GM19193 (cell line): Measurements from ENCODE around the gene TSPAN6.

Experiments used
- POLR2A ChIP-seq: IDR thresholded peaks from 4 replicates; pipeline ENCODE4 v1.6.1; 2011; ENCODE audit not compliant: insufficient read depth, insufficient read length; ENCODE audit errors: extremely low read depth

The TSPAN6 gene, protein sequence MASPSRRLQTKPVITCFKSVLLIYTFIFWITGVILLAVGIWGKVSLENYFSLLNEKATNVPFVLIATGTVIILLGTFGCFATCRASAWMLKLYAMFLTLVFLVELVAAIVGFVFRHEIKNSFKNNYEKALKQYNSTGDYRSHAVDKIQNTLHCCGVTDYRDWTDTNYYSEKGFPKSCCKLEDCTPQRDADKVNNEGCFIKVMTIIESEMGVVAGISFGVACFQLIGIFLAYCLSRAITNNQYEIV

DNA sequence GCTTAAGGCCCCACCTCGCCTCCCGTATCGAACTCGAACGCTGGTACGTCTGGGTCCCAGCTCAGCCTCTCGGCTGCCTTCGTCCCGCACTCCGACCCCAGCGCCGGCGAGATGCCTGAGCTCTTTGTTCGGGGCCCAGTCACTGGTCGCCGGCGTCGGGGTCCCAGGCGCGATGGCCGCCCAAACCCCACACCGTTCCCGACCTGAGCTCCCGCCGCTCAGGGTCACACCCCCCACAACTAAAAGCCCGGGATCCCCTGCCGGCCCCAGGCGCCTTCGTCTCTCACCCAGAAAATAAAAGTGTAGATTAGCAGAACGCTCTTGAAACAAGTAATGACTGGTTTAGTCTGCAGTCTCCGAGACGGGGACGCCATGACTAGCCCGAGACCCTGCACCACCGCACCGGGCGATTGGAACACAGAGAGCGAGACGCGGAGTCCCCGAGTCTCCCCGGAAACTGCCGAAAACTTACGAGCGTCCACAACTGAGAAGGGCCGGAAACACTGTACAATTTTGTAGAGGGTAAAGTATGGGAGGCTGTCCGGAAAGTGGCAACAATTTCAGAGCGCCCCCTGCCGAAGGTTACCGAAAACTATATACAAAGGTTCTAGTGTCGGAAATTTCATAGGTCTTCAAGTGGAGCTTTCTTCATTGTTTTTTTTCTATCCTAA, at the start of gene TSPAN6:
Gene TSPAN6, minus strand, starts transcription at position 486 of the 671 bp plus-strand sequence. Its CDS starts 112 bp downstream, at position 374.
- no peak for TF ChIP-seq POLR2A

DNA sequence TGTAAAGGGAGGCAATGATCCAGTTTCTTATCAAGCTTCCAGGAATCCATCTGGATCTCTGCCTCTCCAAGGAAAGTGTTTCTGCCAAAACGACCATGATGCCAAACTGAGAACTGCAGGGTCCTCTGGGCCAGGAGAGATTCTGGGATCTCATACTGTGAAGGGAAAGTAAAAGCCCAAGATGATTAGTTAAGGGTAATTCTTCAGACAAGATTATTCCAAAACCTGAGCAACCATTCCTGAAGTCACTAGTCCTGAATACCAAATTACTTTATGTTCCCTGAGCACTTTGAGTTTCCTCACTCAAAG, 49.3 kb upstream of the TSPAN6 start:
- TF ChIP-seq POLR2A = no peak

DNA sequence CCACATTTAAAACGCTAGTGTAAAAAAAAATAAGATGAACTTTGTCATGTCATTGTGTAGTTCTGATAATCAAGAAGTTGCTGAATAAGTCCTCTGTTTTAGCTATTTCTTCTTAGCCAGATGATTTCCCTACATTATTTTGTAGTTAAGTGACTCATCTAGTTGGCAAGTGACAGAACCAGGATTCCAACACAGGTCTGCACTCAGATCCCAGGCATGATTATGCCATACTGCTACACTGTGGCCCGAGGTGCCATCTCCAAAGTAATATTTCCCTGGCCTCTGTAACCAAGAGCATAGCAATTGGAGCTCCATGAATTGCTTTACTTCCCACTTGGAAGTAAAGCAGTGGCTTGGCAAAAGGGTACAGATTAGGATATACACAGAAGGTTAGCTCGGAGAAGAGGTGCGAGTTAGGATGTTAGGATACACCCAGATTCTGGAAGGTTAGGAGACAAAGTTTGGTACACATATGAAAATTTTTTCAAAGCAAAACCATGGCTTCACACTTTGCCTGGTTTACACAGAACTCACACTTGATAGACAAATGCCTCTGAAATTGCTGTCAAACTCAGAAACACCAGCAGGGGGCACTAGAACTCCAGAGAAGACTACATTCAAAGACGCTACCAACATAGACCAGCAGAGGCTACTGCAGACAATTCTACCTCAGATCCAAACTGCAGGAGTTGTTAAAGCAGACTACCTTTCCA, 48.8 kb upstream of the TSPAN6 start:
- no peak for TF ChIP-seq POLR2A

DNA sequence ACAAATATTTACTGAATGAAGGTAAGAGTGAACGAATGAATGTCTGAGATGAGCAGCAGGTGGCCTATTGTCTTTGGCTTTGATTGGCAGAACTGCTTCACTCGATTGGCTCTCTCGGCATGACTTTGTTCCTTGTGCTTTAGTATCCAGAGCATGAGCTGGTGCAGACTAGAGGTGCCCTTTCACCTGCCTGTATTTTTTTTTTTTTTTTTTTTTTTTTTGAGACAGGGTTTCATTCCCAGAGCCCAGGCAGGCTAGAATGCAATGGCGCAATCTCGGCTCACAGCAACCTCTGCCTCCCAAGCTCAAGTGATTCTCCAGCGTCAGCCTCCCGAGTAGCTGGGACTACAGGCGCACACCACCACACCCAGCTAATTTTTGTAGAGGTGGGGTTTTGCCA, 46.3 kb upstream of the TSPAN6 start:
- TF ChIP-seq POLR2A = no peak

DNA sequence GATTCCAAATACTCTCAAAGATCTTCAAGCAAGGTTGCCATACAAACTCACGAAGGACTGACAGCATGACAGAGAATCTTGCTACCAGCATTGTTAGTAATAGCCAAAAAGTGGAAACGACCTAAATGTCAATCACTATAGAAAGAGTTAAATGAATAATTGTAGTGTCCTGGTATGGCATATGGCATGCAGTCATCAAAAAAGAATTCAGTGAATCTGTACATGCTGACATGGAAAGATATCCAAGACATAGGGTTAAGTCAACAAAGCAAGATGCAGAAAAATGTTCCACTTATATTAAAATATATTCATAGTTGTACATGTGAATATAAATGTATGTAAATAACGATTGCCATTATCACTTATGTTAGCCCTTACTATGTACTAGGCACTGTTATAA, 45.0 kb upstream of the TSPAN6 start:
- TF ChIP-seq POLR2A = no peak

DNA sequence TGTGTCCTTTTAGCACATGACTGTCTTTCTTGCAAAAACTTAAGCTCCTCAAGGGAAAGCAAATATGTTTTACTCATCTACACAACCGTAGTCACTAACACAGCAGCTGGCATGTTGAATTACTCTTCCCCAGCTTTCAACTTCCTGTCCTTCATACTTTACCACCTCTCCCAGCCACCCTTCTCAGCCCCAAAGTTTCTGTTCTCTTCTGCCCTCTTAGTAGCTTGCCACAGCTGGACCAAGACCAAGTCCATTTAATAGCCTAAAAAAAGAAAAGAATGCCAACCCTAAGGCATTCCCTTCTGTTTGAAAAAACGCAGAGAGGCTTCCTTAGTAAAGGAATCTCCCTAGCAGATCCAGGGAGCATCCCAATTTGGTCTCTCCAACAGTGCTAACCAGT, 44.1 kb upstream of the TSPAN6 start:
- TF ChIP-seq POLR2A = no peak

DNA sequence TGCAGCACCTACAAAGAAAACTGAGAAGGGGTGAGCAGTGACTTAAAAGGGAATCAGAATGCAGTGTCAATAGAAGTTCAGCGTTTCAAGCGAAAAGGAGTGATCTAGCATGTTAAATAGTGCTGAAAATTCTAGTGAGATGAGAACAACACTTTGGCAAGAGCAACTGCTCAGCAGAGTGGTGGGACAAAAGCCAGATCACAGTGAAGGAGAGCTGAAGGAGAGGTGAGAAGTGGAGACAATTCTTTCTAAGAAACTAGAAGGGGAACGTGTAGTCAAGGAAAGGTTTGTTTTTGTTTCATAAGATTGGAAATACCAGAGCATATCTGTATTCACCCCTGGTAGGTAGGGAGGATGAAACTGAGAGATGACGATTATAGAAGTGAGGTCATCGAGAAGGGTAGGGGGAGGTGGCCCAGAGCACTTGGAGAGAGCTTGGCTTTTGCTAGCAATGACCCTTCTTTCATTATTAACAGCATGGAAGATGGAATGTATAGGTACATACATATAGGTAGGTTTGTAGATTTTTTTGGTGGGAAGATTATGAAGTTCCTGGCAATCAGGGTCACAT, 41.1 kb upstream of the TSPAN6 start:
- TF ChIP-seq POLR2A = no peak

DNA sequence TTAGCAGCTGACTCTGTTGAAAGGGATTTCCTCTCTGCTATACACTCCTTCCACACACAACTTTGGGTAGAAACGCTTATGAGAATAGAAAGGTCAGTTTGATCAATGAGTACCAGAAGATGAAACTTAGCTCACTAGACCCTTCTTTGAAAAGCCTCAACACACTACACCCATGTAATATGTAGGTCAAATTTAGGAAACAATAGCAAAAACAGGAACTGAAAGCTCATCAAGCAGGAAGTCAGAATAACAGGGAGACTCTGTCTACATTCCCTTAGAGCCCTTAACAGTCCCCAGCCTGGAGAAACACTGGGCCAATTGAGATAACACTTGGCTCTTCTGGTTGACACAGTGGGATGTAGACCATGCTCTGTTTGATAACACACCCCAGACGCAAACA, 38.1 kb upstream of the TSPAN6 start:
- TF ChIP-seq POLR2A = no peak

DNA sequence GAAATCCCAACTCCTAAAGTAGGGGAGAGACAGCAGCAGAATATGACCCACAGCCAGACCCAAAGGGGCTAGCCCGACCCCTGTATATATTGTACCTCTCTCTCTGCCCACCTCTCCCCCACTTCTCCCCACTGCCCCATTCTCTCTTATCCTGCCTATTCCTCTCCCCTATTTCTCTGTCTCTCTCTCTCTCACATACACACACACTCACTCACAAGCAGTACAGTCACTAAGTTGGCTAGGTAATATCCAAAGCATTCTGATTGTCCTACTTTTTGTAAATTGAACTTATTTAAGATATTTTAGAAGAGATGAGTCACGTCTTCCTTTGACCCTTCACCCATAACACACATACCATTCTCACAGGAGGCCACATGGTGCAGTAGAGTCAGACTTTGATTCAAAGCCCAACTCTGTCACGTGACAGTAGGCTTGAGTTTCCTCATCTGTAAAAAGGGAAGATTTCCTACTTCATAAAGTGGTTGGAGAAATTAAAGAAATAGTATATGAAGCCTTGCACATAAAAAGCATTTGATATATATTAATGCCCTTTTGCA, 36.9 kb upstream of the TSPAN6 start:
- no peak for TF ChIP-seq POLR2A

DNA sequence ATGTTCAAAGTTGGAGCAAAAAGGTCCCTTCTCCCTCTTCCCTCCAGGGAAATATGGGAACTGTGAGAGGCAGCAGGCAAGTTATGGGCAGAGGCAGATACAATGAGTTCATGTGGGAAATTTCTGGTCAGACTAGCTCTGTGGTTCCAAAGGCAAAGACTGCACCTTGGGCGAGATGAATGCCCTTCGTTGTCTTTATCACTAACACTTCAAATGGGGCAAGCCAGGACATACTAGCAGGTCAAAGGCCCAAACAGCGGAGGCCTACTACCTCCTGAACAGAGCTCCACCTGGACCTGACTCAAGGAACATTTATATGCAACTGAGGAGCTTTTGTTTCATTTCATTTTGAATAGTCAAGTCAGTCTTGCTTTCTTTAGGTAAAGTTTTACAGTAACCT, 36.4 kb upstream of the TSPAN6 start:
- no peak for TF ChIP-seq POLR2A

DNA sequence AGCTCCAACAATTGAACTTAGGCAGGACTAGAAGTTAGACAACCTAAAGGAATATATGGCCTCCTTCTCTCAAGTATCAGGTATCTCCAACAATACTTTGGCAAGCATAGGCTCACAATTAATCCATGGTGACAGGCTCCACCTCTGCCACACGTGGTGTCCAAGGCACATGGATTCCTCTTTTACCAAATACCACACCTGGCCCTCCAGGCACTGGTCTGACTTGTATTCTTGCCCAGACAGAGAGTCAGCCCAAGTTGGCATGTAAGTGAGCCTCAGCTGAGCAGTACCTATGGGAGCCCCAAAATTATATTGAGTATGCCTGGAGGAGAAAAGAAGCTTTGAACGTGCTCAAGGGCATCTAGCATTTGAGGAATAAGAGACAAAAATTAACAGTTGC, 27.0 kb upstream of the TSPAN6 start:
- no peak for TF ChIP-seq POLR2A

DNA sequence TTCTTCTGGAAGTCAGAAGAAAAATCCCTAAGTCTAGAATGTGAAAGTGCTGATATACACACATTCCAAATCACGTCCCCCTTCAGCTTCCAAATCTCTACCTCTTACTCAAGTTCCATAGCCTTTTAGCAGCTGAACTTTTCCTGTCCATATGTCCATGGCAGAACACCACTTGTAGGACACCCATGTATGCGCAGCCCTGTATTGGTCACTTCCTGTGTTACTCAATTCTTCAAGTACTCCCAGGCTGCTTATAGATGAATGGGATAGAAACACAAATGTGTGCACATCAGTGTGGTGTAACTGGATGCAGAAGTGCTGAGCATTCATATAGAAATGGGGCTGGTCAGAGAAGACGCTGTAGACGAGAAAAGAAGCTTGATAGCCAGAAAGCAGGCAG, 26.2 kb upstream of the TSPAN6 start:
- no peak for TF ChIP-seq POLR2A

DNA sequence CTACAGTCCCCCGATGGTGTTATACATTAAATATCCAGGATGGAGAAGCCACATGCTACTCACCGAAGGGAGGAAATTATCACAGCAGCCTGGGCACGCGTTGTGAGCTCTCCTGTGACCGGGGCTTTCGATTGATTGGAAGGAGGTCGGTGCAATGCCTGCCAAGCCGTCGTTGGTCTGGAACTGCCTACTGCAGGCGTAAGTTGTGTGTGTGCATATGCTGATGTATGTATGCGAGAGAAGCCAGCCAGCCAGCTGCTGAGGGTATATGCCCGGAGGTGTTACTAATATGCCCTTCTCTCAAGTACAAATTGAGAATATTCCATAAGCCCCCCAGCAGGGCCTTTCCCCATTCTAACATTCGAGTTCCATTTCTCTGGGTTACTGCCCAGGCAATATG, 25.6 kb upstream of the TSPAN6 start:
- TF ChIP-seq POLR2A = no peak

DNA sequence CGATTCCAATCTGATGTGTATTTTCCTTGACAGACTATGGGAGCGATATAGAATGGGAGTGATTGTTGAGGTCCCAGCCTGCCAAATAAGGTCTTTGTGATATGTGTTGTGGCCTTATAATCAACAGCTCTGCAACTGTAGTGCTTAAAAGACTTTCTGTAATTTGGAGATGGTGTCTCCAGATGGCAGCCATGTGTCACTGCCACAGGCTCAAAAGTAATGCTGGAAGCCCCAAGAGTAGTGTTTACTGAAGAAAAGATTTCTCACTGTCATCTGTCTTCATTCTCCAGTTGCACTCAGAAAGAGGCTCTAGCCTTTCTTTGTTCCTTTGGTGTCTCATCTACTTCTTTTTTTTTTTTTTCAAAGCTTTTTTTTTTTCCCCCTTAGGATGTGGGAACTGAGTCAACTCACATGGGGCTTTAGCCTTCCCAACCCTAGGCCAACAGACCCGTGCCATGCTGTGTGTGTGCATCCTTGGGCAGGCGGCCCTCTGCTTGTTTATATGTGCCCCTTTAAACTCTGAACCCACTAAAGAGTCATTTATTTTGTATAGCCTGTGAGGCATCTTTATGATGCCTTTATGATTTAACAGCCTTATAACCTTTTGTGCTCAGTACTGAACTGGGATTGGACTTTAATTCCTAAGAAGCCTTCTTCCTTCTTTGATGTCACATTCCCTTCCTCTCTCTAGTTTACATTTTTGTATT, 23.0 kb upstream of the TSPAN6 start:
- TF ChIP-seq POLR2A = no peak

DNA sequence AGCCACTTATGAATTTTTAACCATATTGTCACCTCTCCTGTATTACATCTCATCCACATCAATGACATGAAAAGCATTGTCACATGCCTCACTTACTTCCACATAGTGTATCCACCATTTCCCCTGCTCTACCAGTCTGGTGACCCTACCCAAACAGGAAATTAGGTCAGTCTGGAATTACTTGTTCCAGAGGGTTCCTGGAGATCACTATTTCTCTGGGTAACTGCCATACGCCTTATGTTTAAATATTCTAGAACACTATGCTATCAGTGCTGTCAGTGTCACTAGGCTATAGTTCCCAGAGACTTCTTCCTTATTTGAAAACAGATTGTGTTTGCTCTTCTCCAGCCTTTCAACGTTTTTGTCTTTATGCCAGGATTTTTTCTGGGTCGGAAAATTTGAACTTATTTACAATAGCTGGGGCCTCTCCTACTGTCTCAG, 22.4 kb upstream of the TSPAN6 start:
- TF ChIP-seq POLR2A = no peak
